Breast epithelium (tissue), 4 donors: Measurements from ENCODE around the gene TXNDC16. TPM values are rescaled to one million over a fixed set of nuclear protein-coding genes. Genes with fewer than 3 reads are reported as not detected.

Experiments
- DNase-seq, 2 donors: peaks; one replicate each; pipeline ENCODE4 v3.0.0-alpha.2; 2019; ENCODE audit warnings: low spot score in 2 of 2
- H3K27ac ChIP-seq, 2 donors: fragments of 200-600 bp; sonication (generic) in 1 of 2; one replicate each; pipeline ENCODE4 v1.5.1; 2016 to 2019; ENCODE audit warnings: mild to moderate bottlenecking in 1 of 2
- H3K27me3 ChIP-seq, 2 donors: fragments of 200-600 bp; sonication (generic) in 1 of 2; one replicate each; pipeline versions ENCODE4 v1.5.1 to v1.6.0; 2017 to 2019; ENCODE audit warnings: control low read depth in 1 of 2, mild to moderate bottlenecking in 1 of 2
- H3K36me3 ChIP-seq: fragments of 200-600 bp; one replicate; pipeline ENCODE4 v1.5.1; 2019
- H3K4me1 ChIP-seq, 2 donors: fragments of 200-600 bp; sonication (generic); one replicate each; pipeline ENCODE4 v1.5.1; 2016 to 2019; ENCODE audit warnings: control low read depth in 1 of 2
- H3K4me3 ChIP-seq, 3 donors: fragments of 200-600 bp; sonication (generic); 1 replicate in 2 of 3; 2 replicates in 1 of 3; pipeline ENCODE4 v1.5.1; 2016 to 2019; ENCODE audit warnings: mild to moderate bottlenecking in 3 of 3, moderate library complexity in 2 of 3
- H3K9me3 ChIP-seq, 2 donors: fragments of 200-600 bp; sonication (generic) in 1 of 2; one replicate each; pipeline ENCODE4 v1.5.1; 2016 to 2019; ENCODE audit warnings: control low read depth in 1 of 2
- POLR2A ChIP-seq: fragments of 450-650 bp; IDR thresholded peaks from one replicate; pipeline ENCODE4 v1.6.1; 2016; ENCODE audit warnings: antibody characterized with exemption, mild to moderate bottlenecking, moderate library complexity
- POLR2AphosphoS5 ChIP-seq, 3 donors: sonication (generic); formaldehyde crosslinking; IDR thresholded peaks; one replicate each; pipeline ENCODE4 v1.6.1; 2017; ENCODE audit warnings: antibody characterized with exemption in 3 of 3
- intact Hi-C: fragments of 100-400 bp; cut with DNase I; formaldehyde crosslinking; loops from one replicate; pipeline ENCODE4 v1.15.1; 2023; ENCODE audit warnings: low total_unique reads
- total RNA-seq, 3 donors: library from RNA; depleted of rRNA; stranded (reverse); fragments of >200 nt; gene quantifications; one replicate each; pipeline ENCODE4 v1.1.0, GENCODE V29; 2016
- TF ChIP-seq, protein P1 (sequence below), 3 donors: fragments of 450-650 bp; IDR thresholded peaks; one replicate each; pipeline ENCODE4 v1.5.1; 2016 to 2017; ENCODE audit warnings: antibody characterized with exemption in 3 of 3, mild to moderate bottlenecking in 3 of 3, moderate library complexity in 3 of 3

The TXNDC16 gene
- total RNA-seq, 3 donors from 2014 or later, result 11.5 to 18.3 (median 13.1) TPM

DNA sequence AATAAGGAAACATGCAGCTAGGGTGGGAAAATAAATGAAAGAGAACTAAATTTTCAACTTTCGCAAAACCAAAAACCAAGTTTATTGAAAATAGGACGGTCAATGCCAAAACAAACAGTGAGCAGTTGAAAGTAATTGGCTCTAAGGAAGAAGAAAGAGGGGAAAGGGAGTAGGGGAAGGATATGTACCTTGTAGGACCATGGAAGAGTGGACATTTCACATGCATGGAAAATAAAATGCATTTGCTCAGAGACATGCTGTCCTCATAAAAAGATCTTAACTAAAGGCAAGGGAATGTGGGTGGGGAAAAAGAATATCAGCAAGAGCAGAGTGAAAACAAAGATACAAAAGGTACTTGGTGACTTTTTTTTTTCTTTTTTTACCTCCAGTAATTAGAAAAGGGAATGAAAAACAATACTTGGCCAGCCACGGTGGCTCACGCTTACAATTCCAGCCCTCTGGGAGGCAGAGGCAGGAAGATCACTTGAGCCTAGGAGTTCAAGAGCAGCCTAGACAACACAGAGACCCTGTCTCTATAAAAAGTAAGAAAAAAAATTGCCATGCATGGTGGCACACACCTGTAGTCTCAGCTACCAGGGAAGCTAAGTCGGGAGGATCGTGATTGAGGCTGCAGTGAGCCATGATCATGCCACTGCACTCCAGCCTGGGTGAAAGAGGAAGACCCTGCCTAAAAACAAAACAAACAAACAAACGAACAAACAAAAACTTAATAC, 6.6 kb downstream of the TXNDC16 start:
- Histone ChIP-seq H3K27ac (no peak overlapping the region), H3K27me3 (no peaks in the 10 kb centered on the region)
- intact Hi-C loops, result no loop called here

DNA sequence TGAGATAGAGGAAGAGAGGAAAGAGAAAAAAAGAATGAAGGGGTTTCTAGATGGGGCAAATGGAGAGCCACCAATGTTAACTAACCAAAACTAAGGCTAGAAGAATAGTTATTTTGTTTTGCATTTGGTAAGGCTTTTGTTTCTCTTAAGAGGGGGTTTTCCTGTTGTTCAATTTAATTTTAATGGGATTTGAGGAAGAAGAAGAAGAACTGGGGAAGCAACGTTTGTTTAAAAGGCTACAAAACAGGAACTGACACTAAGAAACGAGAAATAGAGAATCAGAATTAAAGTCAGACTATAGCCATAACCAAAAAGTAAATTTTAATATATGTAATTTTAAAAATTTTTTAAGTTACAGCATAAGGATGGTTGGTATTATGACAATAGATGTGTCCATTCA, 13.7 kb downstream of the TXNDC16 start:
- intact Hi-C loops, result no loop called here
- DNase-seq, result no peak
- Histone ChIP-seq H3K4me3 (no peak overlapping the region), H3K27me3 (no peaks in the 10 kb centered on the region), H3K36me3 (peaks cover 12% of the 10 kb centered on the region), H3K27ac (no peak overlapping the region), H3K9me3 (no peaks in the 10 kb centered on the region), H3K4me1 (no peaks in the 10 kb centered on the region)
- TF ChIP-seq POLR2A (no peak), POLR2AphosphoS5 (IDR thresholded peaks at IDR 0.05) (no peak)
- TF ChIP-seq, protein P1, sequence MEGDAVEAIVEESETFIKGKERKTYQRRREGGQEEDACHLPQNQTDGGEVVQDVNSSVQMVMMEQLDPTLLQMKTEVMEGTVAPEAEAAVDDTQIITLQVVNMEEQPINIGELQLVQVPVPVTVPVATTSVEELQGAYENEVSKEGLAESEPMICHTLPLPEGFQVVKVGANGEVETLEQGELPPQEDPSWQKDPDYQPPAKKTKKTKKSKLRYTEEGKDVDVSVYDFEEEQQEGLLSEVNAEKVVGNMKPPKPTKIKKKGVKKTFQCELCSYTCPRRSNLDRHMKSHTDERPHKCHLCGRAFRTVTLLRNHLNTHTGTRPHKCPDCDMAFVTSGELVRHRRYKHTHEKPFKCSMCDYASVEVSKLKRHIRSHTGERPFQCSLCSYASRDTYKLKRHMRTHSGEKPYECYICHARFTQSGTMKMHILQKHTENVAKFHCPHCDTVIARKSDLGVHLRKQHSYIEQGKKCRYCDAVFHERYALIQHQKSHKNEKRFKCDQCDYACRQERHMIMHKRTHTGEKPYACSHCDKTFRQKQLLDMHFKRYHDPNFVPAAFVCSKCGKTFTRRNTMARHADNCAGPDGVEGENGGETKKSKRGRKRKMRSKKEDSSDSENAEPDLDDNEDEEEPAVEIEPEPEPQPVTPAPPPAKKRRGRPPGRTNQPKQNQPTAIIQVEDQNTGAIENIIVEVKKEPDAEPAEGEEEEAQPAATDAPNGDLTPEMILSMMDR (IDR thresholded peaks at IDR 0.05), result no peak

More for the DNA sequence above, 6.6 kb downstream of the TXNDC16 start:
- Histone ChIP-seq H3K4me3 (no peak overlapping the region), H3K4me1 (no peaks in the 10 kb centered on the region), H3K36me3 (peaks cover 13% of the 10 kb centered on the region), H3K9me3 (no peaks in the 10 kb centered on the region)
- DNase-seq, result no peak
- TF ChIP-seq POLR2AphosphoS5 (IDR thresholded peaks at IDR 0.05) (no peak), POLR2A (no peak)
- TF ChIP-seq, protein P1 (IDR thresholded peaks at IDR 0.05), result no peak

GRCh38 chr14:52536269-52536668, 16.0 kb downstream of the TXNDC16 start:
- Histone ChIP-seq H3K9me3 (no peaks in the 10 kb centered on the region), H3K4me3 (no peak overlapping the region), H3K36me3 (no peaks in the 10 kb centered on the region), H3K27me3 (no peaks in the 10 kb centered on the region), H3K27ac (no peak overlapping the region), H3K4me1 (no peaks in the 10 kb centered on the region)
- intact Hi-C loops, result no loop called here
- no peak for DNase-seq
- TF ChIP-seq, protein P1 (IDR thresholded peaks at IDR 0.05), result no peak
- no peak for TF ChIP-seq POLR2A
- TF ChIP-seq POLR2AphosphoS5 (IDR thresholded peaks at IDR 0.05), result no peak

DNA sequence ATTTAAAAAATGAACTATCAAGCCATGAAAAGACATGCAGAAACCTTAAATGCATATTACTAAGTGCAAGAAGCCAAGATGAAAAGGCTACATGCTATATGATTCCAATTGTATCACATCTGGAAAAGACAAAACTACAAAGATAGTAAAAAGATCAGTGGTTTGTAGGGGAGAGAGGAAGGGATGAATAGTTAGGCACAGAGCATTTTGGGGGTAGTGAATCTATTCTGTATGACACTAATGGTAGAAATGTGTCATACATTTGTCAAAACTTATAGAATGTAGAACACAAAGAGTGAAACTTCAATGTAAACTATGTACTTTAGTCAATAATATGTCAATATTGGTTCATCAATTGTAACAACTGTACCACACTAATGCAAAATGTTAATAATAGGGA, 20.8 kb downstream of the TXNDC16 start:
- TF ChIP-seq POLR2AphosphoS5 (IDR thresholded peaks at IDR 0.05), result no peak
- TF ChIP-seq POLR2A, result no peak
- TF ChIP-seq, protein P1 (IDR thresholded peaks at IDR 0.05), result no peak

GRCh38 chr14:52527052-52527451, 25.3 kb downstream of the TXNDC16 start:
- TF ChIP-seq, protein P1 (IDR thresholded peaks at IDR 0.05), result no peak
- TF ChIP-seq POLR2A (no peak), POLR2AphosphoS5 (IDR thresholded peaks at IDR 0.05) (no peak)
- Histone ChIP-seq H3K27ac (no peak overlapping the region), H3K4me1 (no peaks in the 10 kb centered on the region), H3K4me3 (no peak overlapping the region), H3K36me3 (peaks cover 4% of the 10 kb centered on the region), H3K27me3 (no peaks in the 10 kb centered on the region), H3K9me3 (no peaks in the 10 kb centered on the region)
- intact Hi-C loops, result no loop called here
- no peak for DNase-seq

More for the DNA sequence above, 20.8 kb downstream of the TXNDC16 start:
- H3K4me3 ChIP-seq, result no peak overlapping the region
- peaks cover 4% of the 10 kb centered on the region for H3K36me3 ChIP-seq
- intact Hi-C loops, result no loop called here
- no peak overlapping the region for H3K27ac ChIP-seq
- DNase-seq, result no peak
- no peaks in the 10 kb centered on the region for H3K4me1 ChIP-seq
- H3K27me3 ChIP-seq, result no peaks in the 10 kb centered on the region
- no peaks in the 10 kb centered on the region for H3K9me3 ChIP-seq
